MCF 10A (cell line): Measurements from ENCODE around the gene SEC24C. TPM values are rescaled to one million over a fixed set of nuclear protein-coding genes. Genes with fewer than 3 reads are reported as not detected.
A peak's percentile ranks its signal among the peaks of the same experiment; 100 is the strongest.
"Not testable (repeated sequence)": the region's sequence is repeated elsewhere in the genome, so short reads cannot be mapped to it uniquely, and the experiment has no call there.

Experiments
- BruUV-seq: library from RNA; stranded (reverse); fragments of 400-500 nt; replicated peaks from 2 replicates; lab custom pipeline; 2021; lab: Mats Ljungman, UMichigan
- CTCF ChIA-PET: fragments of 300-600 bp; sonication (Branson Sonifier 250); formaldehyde crosslinking; extraction: SDS; loops from one replicate; lab custom pipeline; 2021; ENCODE audit warnings: antibody characterized with exemption, inconsistent platforms; lab: Yijun Ruan, JAX
- POLR2A ChIA-PET: fragments of 300-600, 350-650 bp; sonication (Branson Sonifier 250); formaldehyde crosslinking; extraction: SDS; loops from one replicate; lab custom pipeline; 2020; ENCODE audit warnings: antibody characterized with exemption, inconsistent platforms; lab: Yijun Ruan, JAX
- DNase-seq: peaks from one replicate; pipeline ENCODE4 v3.0.0-alpha.2; 2018; ENCODE audit not compliant: unreplicated experiment
- H3K27ac Mint-ChIP-seq: one replicate; pipeline ENCODE4 v1.8.0; 2022; ENCODE audit warnings: mild to moderate bottlenecking, low read depth, mixed read lengths; ENCODE audit not compliant: unreplicated experiment
- H3K27me3 Mint-ChIP-seq: one replicate; pipeline ENCODE4 v1.8.0; 2022; ENCODE audit warnings: mixed read lengths; ENCODE audit not compliant: insufficient read depth, unreplicated experiment
- H3K36me3 Mint-ChIP-seq: one replicate; pipeline ENCODE4 v1.8.0; 2022; ENCODE audit warnings: mild to moderate bottlenecking, moderate library complexity, mixed read lengths; ENCODE audit not compliant: insufficient read depth, unreplicated experiment
- H3K4me1 Mint-ChIP-seq: one replicate; pipeline ENCODE4 v1.8.0; 2022; ENCODE audit warnings: mixed read lengths; ENCODE audit not compliant: insufficient read depth, unreplicated experiment
- H3K4me3 Mint-ChIP-seq: one replicate; pipeline ENCODE4 v1.8.0; 2022; ENCODE audit warnings: mild to moderate bottlenecking, moderate library complexity, mixed read lengths; ENCODE audit not compliant: unreplicated experiment
- H3K9me3 Mint-ChIP-seq: one replicate; pipeline ENCODE4 v1.8.0; 2022; ENCODE audit warnings: mixed read lengths; ENCODE audit not compliant: unreplicated experiment
- intact Hi-C: fragments of 100-400 bp; cut with micrococcal nuclease; formaldehyde crosslinking; loops from 2 replicates; pipeline ENCODE4 v1.14.1; 2022
- total RNA-seq: library from RNA; stranded (reverse); gene quantifications from 2 replicates; pipeline ENCODE4 v1.2.3, GENCODE V29; 2022
- TF ChIP-seq, protein P1 (sequence below): fragments of 200-600 bp; IDR thresholded peaks from one replicate; pipeline ENCODE4 v1.8.0; 2022; ENCODE audit warnings: antibody characterized with exemption, mild to moderate bottlenecking; ENCODE audit not compliant: unreplicated experiment

The SEC24C gene
- total RNA-seq, 1 experiment from 2014 or later = 78.0 TPM

DNA sequence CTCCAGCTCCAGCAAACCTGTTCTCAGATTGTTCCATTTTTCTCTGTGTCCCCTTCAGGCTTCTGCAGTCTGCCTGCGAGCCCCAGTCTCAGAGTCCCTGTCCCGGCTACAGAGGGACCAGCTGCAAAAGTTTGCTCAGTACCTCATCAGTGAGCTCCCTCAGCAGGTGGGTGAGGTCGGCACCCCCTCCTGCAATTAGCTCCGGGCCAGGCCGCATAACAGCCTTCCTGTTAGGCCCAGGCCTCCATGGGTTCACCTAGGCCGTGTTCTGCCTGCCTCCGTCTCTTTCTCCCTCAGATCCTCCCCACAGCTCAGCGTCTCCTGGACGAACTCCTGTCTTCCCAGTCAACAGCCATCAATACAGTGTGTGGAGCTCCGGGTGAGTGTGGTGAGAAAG, 45.5 kb downstream of the SEC24C start:
- H3K36me3 Mint-ChIP-seq = peaks cover 55% of the 10 kb centered on the region
- H3K4me1 Mint-ChIP-seq = no peaks in the 10 kb centered on the region
- H3K27ac Mint-ChIP-seq = no peak overlapping the region
- no peak for DNase-seq
- H3K27me3 Mint-ChIP-seq = no peaks in the 10 kb centered on the region
- intact Hi-C loops = no loop called here
- TF ChIP-seq, protein P1, sequence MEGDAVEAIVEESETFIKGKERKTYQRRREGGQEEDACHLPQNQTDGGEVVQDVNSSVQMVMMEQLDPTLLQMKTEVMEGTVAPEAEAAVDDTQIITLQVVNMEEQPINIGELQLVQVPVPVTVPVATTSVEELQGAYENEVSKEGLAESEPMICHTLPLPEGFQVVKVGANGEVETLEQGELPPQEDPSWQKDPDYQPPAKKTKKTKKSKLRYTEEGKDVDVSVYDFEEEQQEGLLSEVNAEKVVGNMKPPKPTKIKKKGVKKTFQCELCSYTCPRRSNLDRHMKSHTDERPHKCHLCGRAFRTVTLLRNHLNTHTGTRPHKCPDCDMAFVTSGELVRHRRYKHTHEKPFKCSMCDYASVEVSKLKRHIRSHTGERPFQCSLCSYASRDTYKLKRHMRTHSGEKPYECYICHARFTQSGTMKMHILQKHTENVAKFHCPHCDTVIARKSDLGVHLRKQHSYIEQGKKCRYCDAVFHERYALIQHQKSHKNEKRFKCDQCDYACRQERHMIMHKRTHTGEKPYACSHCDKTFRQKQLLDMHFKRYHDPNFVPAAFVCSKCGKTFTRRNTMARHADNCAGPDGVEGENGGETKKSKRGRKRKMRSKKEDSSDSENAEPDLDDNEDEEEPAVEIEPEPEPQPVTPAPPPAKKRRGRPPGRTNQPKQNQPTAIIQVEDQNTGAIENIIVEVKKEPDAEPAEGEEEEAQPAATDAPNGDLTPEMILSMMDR = no peak
- BruUV-seq = no TSS peak
- CTCF ChIA-PET = interaction anchor here (1.1 kb wide), 1 partner anchor 61 kb away, joined by 3 read pairs; no protein-coding TSS in a partner anchor
- H3K4me3 Mint-ChIP-seq = no peak overlapping the region
- POLR2A ChIA-PET = interaction anchor here (0.7 to 1.7 kb wide), 2 partner anchors 8 to 20 kb away, joined by 4 read pairs; partner anchors contain the start of gene CHCHD1
- no peaks in the 10 kb centered on the region for H3K9me3 Mint-ChIP-seq

DNA sequence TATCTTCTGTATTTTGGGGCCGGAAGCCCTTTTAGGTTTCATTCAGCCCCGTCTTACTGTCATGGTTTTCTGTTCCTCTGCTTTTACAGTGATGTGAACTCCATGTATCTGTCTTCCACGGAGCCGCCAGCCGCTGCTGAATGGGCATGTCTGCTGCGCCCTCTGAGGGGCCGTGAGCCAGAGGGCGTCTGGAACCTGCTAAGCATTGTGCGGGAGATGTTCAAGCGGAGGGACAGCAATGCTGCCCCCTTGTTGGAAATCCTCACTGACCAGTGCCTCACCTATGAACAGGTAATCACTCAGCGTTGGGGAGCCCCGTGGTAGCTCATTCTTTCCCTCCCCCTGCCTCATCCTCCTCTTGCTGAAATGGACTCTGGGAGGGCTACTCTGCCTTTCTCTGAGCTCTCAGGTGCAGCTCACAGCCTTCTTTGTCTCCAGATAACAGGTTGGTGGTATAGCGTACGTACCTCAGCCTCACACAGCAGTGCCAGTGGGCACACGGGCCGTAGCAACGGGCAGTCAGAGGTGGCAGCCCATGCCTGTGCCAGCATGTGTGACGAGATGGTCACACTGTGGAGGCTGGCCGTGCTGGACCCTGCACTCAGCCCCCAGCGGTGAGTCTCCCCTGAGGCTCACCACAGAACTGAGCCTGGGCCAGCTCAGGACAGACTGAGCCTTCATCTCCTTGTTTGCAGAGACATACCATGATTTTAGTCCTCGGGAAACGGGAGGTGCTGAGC, 46.9 kb downstream of the SEC24C start:
- ChIA-PET CTCF (no interaction called here), POLR2A (interaction anchor here (1.7 to 2.4 kb wide), 2 partner anchors 10 to 18 kb away, joined by 4 to 5 read pairs; partner anchors contain the start of gene CHCHD1)
- Mint-ChIP-seq H3K27ac (no peak overlapping the region), H3K9me3 (no peaks in the 10 kb centered on the region), H3K4me3 (no peak overlapping the region), H3K4me1 (no peaks in the 10 kb centered on the region), H3K36me3 (peaks cover 68% of the 10 kb centered on the region), H3K27me3 (no peaks in the 10 kb centered on the region)
- BruUV-seq = no TSS peak
- DNase-seq = no peak
- TF ChIP-seq, protein P1 = no peak
- intact Hi-C loops = no loop called here

DNA sequence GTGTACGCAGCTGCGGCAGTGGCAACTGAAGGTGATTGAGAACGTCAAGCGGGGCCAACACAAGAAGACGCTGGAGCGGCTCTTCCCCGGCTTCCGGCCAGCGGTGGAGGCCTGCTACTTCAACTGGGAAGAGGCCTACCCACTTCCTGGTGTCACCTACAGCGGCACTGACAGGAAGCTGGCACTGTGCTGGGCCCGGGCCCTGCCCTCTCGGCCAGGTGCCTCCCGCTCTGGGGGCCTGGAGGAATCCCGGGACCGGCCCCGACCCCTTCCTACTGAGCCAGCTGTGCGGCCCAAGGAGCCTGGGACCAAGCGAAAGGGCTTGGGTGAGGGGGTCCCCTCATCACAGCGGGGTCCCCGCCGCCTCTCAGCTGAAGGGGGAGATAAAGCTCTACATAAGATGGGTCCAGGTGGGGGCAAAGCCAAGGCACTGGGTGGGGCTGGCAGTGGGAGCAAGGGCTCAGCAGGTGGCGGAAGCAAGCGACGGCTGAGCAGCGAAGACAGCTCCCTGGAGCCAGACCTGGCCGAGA, 47.8 kb downstream of the SEC24C start:
- no peak for DNase-seq
- CTCF ChIA-PET = no interaction called here
- BruUV-seq = no TSS peak
- no peak overlapping the region for H3K4me3 Mint-ChIP-seq
- TF ChIP-seq, protein P1 = no peak
- H3K36me3 Mint-ChIP-seq = peaks cover 70% of the 10 kb centered on the region
- POLR2A ChIA-PET = interaction anchor here (2.4 kb wide), 1 partner anchor 18 kb away, joined by 5 read pairs; no protein-coding TSS in a partner anchor
- no peak overlapping the region for H3K27ac Mint-ChIP-seq
- no peaks in the 10 kb centered on the region for H3K4me1 Mint-ChIP-seq
- H3K9me3 Mint-ChIP-seq = no peaks in the 10 kb centered on the region
- H3K27me3 Mint-ChIP-seq = no peaks in the 10 kb centered on the region
- intact Hi-C loops = no loop called here

DNA sequence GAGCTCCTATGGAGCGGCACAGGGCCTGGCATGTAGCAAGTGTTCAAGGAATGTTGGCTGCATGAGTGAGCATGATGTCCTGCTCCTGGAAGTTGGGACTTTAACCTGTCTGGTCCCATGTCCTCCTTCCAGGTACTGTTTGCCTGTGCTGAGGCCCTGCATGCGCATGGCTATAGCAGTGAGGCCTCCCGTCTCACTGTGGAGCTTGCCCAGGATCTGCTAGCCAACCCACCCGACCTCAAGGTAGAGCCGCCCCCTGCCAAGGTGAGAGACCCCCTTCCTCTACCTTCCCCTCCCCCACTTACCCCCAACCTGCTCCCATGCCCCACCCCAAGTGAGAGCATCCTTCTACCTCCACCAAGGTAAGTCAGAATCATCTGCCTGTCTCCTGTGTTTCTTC, 49.3 kb downstream of the SEC24C start:
- TF ChIP-seq, protein P1 = no peak
- Mint-ChIP-seq H3K9me3 (no peaks in the 10 kb centered on the region), H3K4me1 (no peaks in the 10 kb centered on the region), H3K4me3 (no peak overlapping the region), H3K36me3 (peaks cover 83% of the 10 kb centered on the region), H3K27me3 (no peaks in the 10 kb centered on the region), H3K27ac (no peak overlapping the region)
- no peak for DNase-seq
- POLR2A ChIA-PET = interaction anchor here (1.1 to 2.4 kb wide), 3 partner anchors 10 to 16 kb away, joined by 3 to 5 read pairs (median 3); no protein-coding TSS in a partner anchor
- no TSS peak for BruUV-seq
- intact Hi-C loops = no loop called here
- CTCF ChIA-PET = no interaction called here

DNA sequence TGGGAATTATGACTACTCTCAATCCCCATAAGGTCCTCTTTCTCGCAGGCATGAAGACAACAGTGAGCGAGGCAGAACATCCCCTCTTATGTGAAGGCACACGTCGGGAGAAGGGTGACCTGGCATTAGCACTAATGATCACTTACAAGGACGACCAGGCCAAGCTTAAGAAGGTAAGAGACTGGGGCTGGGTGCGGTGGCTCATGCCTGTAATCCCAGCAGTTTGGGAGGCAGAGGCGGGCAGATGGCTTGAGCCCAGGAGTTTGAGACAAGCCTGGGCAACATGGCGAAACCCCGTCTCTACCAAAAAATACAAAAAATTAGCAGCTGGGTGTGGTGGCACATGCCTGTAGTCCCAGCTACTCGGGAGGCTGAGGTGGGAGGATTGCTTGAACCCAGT, 51.3 kb downstream of the SEC24C start:
- DNase-seq, H3K27me3 Mint-ChIP-seq, H3K4me1 Mint-ChIP-seq, H3K9me3 Mint-ChIP-seq, BruUV-seq, H3K4me3 Mint-ChIP-seq, intact Hi-C loops: not testable (repeated sequence)
- POLR2A ChIA-PET = interaction anchor here (0.6 to 2.3 kb wide), 4 partner anchors 9 to 15 kb away, joined by 3 to 4 read pairs (median 4); no protein-coding TSS in a partner anchor
- Mint-ChIP-seq H3K27ac (peak overlapping the region; percentile 31), H3K36me3 (peaks cover 88% of the 10 kb centered on the region)
- CTCF ChIA-PET = interaction anchor here (0.8 to 1.5 kb wide), 2 partner anchors 62 to 85 kb away, joined by 3 read pairs; no protein-coding TSS in a partner anchor

DNA sequence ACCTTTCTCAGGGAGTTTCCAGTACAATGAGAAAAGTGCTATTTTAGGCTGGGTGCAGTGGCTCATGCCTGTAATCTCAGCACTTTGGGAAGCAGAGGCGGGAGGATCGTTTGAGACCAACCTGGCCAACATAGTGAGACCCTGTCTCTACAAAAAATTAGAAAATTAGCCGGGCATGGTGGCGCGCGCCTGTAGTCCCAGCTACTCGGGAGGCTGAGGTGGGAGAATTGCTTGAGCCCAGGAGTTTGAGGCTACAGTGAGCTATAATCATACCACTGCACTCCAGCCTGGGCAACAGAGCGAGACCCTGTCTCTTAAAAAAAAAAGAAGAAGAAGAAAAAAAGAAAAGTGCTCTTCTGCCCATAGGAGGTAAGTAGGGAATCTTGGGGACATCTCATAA, 51.9 kb downstream of the SEC24C start:
- H3K27ac Mint-ChIP-seq, intact Hi-C loops, H3K9me3 Mint-ChIP-seq, BruUV-seq, H3K4me1 Mint-ChIP-seq, DNase-seq, H3K27me3 Mint-ChIP-seq, H3K4me3 Mint-ChIP-seq: not testable (repeated sequence)
- H3K36me3 Mint-ChIP-seq = peaks cover 88% of the 10 kb centered on the region
- CTCF ChIA-PET = interaction anchor here (1.5 kb wide), 1 partner anchor 84 kb away, joined by 3 read pairs; no protein-coding TSS in a partner anchor
- POLR2A ChIA-PET = interaction anchor here (0.7 to 2.3 kb wide), 3 partner anchors 10 to 14 kb away, joined by 3 to 4 read pairs (median 4); no protein-coding TSS in a partner anchor
